CD4-positive, alpha-beta T cell treated with Interleukin-21 for 1 hour (primary cell): ENCODE results near the gene MACIR.
"Not testable (repeated sequence)": the region's sequence is repeated elsewhere in the genome, so short reads cannot be mapped to it uniquely, and the experiment has no call there.

Experiments
- DNase-seq: peaks from one replicate; pipeline ENCODE4 v3.0.0-alpha.2; 2020

The MACIR gene, protein sequence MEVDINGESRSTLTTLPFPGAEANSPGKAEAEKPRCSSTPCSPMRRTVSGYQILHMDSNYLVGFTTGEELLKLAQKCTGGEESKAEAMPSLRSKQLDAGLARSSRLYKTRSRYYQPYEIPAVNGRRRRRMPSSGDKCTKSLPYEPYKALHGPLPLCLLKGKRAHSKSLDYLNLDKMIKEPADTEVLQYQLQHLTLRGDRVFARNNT

DNA sequence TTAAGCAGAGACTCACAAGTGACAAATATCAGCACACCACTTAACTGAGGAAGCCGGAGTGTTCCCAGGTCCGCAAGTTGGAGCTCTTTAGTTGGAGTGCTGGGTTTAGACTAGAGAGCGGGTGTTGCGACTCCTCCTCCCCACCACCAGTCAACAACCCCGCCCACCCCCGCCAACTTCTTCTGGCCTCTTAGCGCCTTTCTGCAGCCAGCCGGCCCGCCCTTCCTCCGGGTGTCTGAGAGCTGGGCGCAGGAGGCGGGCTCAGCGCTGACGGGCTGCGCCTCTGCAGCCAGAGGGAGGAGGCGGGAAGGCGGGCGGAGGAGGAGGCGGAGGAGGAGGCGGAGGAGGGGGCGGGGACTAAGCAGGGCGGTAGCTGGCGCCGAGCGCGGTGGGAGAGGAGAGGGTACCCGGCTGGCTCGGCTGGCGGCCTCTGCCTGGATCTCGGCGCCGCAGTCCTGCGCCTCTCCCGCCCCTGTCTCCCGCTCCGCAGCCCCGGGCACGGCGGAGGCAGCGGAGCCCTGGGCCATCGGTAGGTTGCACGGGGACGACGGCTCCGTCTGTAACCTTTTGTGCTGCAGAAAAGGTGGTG lies at the start of gene MACIR:
Gene MACIR, plus strand, starts transcription at position 396 of the 589 bp plus-strand sequence. CDS start 17,157 bp downstream, outside the sequence.
- peak; percentile 95 for DNase-seq

DNA sequence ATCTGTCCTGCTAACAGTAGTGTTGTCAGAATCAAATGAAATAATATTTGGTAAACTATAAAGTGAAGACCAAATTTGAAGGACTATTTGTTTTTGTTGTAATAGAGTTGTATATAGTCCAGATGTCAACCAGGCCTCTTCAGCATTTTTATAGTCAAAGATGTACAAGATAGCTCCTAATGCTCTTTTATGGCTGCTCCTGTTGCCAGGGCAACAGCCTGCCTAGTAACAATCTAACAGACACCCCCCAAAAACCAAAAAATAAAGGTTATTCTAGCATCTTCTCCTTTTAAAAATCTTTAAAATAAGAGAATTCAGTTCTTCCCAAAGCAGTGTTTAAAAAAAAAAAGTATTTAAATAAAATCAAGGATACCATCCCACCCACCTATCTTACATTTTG lies 49.5 kb upstream of the MACIR start:
- DNase-seq = no peak

DNA sequence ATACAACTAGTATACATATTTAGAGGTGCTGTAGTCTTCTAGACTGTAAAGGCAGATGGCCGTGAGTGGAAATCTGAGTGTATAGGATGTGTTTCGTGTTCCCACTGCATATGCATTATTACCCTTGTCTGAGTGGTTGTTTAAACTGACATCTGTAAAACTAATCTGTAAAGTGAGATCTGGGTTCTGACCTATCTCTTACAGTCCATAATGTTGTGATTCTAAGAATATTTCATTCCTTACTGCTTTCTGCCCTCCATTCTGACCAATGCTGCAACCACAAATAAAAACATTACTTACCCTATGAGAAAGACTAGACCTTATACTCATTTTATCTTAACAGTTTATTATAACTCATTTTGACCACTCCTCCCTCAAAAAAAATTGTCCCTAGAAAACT lies 47.6 kb upstream of the MACIR start:
- DNase-seq = no peak

DNA sequence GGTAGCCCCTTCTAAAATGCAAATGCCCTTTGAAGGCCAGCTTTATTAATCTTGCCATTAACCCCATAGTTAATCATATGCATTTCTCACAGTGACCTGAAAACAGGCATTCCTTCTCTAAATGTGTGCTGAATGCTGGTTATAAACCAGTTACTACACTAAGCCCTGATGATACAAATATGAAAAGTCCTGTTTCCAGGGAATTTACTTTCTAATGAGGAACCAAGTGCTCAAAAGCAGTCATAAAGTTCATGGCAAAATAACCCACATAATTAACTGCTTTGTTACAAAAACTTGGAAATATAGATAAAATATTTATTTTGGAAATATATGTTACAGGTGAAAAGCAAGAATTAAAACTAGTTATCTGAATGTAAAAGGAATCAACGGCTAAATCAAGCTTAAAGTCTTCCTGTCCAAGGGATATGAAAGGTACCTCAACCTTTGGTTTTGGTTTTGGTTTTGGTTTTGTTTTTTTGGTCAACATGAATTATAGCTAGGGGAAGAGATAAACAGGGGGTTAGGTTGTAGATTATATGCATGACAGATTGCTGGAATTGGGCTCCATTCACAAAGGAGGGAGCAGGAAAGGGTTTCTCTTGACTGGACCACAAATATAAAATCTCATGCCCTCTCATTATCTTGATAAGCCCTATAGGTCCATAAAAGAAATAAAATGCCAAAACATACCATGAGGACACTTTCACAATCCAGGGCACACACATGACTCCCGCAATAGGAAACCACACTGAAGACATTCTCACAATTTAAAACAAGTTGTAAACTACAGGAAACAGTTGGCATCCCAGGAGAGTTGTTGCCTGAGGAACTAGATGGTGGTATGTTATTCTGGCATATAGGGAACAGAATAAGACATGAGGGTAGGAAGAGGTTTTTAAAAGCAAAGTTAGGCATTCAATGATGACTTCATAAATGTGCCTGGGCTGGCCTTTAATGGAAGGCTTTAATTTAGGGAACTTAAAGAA lies 46.7 kb upstream of the MACIR start:
- DNase-seq = peak; percentile 19

DNA sequence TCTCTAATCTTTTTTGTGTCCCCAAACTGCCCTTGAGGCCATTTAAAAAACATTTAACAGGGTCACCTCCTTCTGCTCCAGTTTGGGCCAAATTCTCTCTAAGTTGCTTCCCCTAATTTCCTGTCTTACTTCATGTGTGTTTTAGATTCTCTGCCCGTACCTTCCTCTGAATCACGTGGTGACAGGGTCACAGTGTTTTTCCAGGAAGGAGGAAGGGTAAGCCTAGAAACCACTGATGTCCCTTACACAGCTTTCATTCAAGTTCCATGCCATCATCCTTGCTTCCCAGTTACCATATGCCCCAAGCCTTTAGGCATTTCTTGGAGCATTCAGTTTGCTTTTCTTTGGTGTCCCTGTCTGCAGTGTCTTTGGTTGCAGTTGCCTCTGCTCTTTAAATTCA lies 42.4 kb upstream of the MACIR start:
- DNase-seq = no peak

DNA sequence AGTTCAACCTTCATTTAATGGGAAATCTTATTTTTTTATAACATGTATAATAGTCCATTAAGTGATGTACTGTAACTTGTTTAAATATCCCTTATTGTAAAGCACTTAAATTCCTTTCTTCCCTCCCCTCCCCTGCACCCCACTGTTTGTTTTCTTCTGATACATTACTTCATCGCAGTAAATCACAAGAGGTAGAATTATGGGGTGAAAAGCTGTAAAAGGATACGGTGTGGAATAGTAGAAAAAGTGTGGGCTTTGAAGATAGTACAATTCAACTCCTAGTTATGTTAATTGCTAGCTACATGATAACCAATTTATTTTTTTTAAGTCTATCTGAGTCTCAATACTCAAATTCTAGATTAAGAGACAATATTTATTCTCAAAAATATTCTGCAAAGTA lies 41.9 kb upstream of the MACIR start:
- DNase-seq = no peak

DNA sequence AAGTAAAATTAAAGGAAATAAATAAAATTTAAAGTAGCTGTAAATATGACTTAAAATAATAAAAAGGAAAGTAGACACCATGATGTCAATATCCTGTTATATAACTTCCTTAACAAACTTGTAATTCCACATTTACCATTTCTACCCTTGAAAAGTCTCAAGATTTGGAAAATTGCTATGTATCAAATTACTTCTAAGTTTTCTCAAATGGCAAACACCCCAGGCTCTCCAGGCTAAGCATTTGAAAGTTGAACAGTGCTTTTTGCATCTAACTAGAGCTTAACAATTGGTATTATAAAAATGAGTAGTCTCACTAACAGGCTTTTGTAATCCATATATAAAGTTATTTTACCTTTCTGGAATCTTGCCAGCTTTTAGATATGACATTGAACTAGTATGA lies 41.5 kb upstream of the MACIR start:
- DNase-seq = no peak

DNA sequence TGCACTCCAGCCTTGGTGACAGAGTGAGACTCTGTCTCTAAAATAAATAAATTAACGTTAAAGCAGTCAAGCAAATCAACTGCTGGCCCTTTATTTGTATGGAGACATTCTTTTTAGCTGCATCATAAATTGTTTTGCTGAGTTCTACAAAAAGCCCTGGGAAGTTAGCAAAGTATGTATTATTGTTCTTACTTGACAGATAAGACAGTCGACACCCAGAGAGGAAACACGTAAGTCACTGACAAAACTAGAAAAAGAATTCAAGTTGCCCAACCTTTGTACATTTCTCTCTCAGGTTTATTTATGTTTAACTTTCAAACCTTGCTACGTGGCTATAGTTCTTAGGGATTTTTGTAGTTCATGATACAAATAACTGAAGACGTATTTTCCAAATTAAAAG lies 40.4 kb upstream of the MACIR start:
- no peak for DNase-seq

DNA sequence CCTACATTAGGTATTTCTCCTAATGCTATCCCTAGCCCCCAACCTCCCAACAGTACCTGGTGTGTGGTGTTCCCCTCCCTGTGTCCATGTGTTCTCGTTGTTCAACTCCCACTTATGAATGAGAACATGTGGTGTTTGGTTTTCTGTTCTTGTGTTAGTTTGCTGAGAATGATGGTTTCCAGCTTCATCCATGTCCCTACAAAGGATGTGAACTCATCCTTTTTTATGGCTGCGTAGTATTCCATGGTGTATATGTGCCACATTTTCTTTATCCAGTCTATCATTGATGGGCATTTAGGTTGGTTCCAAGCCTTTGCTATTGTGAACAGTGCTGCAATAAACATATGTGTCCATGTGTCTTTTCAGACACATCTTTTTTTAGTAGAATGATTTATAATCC lies 39.5 kb upstream of the MACIR start:
- not testable (repeated sequence) for DNase-seq

DNA sequence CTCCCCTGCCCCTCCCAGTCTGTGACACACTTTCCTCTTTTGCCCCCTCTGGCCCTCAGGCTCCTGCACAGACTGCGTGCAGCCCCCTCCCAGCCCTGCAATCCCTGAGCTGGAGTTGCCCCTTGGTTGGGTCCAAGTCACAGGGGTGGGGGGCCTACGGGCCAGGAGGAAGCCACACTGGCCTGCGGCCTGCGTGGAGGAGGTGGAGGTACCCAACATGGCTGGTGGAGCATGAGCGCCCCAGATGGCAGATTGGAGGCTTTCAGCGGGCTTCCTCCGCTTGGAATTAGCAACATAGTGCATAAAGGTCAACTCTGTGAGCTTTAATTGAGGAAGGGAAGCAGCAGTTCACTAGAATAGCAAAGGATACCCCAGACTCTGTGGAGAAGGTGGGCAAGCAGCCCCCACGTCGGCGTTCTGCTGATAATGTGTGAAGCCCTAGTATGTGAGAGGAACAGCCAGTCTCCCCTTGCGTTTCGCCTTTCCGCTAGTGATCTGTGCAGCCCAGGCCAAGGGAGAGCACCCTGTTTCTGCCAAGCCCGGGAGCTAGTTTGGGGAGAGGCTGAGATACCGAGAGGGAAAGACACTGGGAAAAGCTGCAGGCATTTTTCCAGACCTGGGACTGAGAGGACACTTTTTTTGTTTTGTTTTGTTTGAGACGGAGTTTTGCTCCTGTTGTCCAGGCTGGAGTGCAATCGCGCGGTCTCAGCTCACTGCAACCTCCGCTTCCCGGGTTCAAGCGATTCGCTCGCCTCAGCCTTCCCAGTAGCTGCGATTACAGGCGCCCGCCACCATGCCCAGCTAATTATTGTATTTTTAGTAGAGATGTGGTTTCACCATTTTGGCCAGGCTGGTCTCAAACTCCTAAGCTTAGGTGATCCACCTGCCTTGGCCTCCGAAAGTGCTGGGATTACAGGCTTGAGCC lies 35.3 kb upstream of the MACIR start:
- DNase-seq = no peak

DNA sequence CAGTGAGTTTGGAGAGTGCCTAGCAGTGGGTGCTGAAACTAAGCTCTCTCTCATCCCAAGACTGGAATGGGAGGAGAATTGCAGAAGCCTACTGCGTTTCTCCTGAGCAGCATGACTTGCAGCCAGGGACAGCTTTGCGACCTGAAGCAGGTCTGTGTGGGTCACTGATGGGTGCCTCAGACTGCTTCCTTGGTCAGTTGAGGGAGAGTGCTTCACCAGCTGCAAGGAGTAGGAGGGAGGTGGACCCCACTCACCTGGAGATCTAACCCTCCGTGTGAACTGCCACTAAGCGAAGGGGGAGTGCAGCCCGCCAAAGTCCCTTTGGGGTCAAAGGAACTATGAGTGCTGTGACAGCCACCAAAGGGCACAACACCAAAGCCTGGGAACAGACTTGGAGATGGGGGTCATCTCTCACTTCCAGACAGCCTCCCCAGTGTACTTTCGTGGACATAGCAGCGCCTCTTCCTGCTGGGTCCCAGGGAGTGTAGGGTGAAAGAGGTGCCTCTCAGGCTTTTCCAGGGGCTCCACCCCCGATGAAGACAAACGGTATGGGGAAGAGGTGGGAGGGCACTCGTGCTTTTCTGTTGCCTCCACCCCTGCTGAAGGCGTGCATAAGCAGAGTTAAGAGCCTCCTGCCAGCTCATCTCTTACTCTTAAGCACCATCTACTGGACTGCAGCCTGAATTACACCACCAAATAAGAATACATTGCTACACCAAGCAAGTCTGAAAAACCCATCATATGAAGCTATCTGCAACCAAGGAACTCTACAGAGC lies 34.3 kb upstream of the MACIR start:
- peak; percentile 58 for DNase-seq

DNA sequence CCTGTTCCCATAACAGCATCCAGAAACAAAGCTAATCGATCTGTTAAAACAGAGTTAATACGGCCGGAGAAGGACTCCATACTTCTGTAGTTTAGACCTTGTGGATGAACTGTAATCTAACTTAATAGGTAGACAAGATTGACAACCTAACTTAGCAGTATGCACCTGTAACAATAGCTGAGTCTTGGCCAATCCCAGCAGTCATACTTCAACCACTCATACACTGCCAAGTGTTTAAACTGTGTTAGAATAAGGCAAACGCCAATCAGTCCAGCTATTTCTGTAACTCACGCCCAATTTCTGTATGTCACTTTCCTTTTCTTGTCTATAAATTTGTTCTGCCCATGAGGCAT lies 33.7 kb upstream of the MACIR start:
- DNase-seq = no peak

DNA sequence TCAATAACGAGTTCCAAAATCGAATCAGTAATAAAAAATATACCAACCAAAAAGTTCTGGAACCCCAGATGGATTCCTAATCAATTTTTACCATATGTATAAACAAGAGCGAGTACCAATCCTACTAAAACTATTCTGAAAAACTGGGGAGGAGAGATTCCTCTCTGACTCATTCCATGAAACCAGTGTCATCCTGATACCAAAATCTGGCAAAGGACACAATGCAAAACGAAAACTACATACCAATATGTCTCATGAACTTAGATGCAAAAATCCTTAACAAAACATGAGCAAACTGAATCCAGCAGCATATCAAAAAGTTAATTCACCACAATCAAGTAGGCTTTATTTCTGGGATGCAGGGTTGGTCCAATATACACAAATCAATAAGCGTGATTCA lies 30.5 kb upstream of the MACIR start:
- DNase-seq = no peak

DNA sequence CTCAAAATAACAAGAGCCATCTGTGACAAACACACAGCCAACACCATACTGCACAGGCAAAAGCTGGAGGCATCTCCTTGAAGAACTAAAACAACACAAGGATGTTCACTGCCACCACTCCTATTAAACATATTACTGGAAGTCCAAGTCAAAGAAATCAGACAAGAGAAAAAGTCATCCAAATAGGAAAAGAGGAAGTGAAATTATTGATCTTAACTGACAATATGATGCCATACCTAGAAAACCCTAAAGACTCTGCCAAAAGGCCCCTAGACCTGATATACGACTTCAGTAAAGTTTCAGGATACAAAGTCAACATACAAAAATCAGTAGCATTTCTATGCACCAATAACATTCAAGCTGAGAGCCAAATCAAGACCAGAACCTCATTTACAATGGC lies 30.0 kb upstream of the MACIR start:
- DNase-seq = no peak

DNA sequence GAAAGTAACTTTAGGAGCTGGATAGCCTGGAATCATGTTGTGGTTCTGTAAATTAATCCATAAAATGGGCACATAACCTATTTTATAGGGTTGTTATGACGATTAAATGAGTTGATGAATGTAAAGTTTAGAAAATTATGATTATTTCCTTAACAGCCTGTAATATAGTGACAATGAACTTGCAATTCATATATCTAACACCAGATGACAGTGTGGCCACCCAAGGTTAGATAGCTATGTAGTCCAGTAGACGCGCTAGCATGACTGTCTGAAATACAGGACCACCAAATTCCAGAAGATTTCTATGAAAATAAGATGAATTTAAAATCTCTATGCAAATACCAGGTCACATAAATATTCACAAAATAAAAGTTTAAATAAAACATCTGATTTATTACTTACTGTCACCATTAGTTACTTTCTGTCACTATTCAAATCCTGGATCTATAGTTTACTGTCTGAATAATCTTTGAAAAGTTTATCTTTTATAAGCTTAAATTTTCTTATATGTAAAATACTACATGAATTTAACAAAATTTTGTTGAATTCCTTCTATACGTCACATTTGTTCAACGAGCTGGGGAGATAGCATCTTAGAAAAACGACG lies 26.1 kb upstream of the MACIR start:
- DNase-seq = peak; percentile 46

DNA sequence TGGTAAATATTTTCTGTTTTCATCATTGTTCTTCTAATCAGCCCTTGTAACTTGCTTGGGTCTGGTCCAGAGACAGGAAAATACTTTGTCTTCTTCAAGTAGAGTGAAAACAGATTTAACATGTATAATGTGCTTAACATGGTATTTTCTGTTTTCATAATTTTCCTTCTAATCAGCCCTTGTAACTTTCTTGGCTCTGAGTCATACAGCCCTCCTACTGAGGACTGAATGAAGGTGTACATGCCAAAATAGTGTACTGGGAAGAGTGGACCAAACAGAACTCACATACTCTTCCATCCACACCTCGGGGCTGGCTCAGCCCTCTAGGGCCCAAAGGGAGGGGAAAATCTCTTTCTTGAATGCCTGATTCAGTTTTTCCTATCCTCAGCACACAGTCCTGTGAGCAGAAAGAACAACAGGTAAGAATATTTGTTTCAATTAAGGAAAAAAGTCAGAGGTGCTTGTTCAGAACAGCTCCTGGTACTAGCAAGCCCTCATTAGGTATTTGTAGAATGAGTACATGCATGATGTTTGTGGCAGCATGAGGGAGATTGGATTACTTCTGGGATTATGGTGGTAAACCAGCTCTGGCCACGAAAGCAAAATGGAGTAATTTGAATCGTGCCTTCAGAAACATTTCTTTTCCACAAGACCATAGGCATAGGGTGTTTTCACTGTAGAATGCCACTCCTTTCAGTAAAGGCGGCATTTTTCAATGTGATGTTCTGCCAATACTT lies 24.2 kb upstream of the MACIR start:
- DNase-seq = no peak

DNA sequence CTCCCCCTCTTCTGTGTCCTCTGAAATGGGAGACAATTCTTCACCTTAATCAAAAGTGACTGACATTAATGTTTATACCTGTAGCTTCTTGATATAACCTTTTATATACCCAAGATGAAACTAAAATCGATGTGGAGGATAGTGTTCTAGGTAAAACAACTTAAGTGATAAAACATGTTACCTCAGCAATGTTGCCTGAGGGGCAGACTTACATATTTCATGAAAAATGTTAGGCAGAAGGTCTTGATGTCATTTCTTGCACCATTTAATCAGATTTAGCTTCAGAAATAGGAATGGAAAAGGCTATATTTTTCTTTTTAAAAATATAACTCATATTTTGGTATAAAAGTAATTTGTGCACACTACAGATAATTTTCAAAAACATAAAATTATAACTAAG lies 22.7 kb upstream of the MACIR start:
- DNase-seq = no peak

DNA sequence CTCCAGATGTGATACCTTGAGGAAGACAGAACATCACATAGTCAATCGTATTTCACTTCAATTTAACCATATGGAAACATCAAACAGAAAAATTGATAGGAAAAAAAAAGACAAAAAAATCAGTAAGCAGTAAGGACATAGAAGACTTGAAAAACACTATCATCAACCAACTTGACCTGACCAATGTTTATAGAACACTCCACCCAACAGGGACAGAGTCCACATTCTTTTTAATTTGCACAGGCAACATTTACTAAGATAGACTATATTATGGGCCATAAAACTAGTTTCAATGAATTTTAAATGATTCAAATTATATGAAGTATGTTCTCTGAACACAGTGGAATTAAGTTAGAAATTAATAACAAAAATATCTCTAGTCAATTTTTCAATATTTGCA lies 20.8 kb upstream of the MACIR start:
- no peak for DNase-seq

DNA sequence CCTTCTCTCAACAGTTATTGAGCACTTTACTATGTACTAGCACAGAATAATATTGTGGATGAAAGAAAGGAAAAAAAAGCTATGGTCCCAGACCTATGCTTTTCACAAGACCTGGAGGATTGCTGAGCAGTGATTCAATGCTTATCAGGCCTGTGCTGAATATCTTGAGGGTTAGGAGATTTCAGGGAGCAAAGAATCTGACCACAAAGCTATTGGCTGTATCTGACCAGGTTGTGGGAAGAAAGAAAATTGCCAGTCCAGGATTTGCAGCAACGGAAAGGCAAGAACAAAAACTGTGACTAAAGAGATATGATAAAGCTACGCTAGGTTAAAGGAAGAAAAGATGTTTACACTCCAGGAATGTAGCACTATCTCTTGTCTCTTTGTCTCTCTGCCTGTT lies 14.9 kb upstream of the MACIR start:
- no peak for DNase-seq

DNA sequence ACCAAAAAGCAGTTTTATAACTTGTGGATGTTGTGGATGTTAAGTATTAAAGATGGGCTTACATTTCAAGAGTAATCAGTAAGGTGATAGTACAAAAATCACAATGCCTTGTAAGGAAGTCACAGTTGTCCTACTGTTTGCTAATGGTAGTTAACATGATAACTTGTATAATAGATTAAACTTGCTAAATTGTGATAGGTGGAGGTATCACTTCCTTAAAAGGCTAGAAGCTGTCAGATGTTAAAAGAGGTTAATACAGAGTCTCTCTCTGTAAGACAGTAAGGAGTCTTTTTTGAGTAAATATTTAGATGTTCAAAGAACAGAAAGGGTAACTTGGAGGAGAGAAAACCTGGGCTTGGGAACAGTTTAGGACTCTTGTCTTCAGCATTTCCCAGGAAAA lies 14.2 kb upstream of the MACIR start:
- DNase-seq = no peak

DNA sequence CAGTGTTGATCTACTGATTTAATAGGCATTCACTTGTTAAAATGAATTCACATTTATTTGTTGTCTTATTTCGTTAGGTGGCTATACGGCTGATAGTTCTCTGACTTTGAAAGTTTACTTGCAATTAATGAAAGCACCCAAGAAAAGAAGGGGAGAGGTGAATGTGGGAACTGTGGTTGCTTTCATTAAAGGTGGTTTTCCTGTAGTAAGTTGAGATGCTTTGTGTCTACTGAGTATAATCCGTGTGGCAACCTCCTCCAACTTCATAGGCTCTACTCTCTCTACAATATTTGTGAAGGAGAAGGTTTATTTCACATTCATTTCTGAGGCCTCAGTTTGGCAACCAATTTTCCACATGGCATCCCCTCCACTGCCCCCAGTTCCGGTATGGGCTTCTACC lies 12.8 kb upstream of the MACIR start:
- no peak for DNase-seq
